ENCODE data around the gene TTC39A.

TTC39A gene

DNA sequence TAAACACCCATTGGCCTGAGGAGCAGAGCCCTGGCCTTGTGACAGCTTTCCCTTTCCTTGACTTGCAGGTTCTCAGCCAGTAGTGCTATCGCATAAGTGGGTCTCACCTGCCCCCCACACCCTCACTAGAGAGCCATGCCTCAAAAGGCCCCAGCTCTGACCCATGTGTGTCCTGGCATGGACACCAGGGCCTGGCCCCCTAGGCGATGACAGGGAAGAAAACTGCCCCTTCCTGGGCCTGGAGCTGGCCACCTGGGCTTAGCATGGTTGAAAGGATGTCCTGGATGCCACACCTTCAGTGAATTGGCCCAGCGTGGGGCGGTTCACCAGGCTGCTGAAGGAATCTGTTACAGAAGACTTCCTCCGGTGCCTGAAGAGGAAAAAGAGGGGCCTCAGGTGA is 18.5 kb downstream of the TTC39A start:
- no peak overlapping the region for H3K4me3 ChIP-seq (ENCODE audit: low read depth, low read length)
- POLR2A ChIA-PET = no interaction called here
- no peak for DNase-seq (ENCODE audit: low read depth, low spot score)
- no peak for TF ChIP-seq CTCF (IDR thresholded peaks at IDR 0.05; ENCODE audit: insufficient read depth, low read length, missing control alignments)
- CTCF ChIA-PET = interaction anchor here (1.2 to 8.3 kb wide), 2 partner anchors 8 to 15 kb away, joined by 4 to 64 read pairs; no protein-coding TSS in a partner anchor

- CTCF ChIA-PET = interaction anchor here (1.0 to 8.3 kb wide), 2 partner anchors 15 to 230 kb away, joined by 3 to 64 read pairs; no protein-coding TSS in a partner anchor
- DNase-seq (ENCODE audit: low read depth, low spot score) = no peak
- POLR2A ChIA-PET = no interaction called here
- no peak for TF ChIP-seq CTCF (IDR thresholded peaks at IDR 0.05; ENCODE audit: insufficient read depth, low read length, missing control alignments)
- no peak overlapping the region for H3K4me3 ChIP-seq (ENCODE audit: low read depth, low read length)
These were observed 19.3 kb downstream of the TTC39A start for GRCh38 chr1:51310871-51311613.

GRCh38 chr1:51309291-51309690 is 21.1 kb downstream of the TTC39A start:
- no peak for DNase-seq (ENCODE audit: low read depth, low spot score)
- H3K4me3 ChIP-seq (ENCODE audit: low read depth, low read length) = no peak overlapping the region
- TF ChIP-seq CTCF (IDR thresholded peaks at IDR 0.05; ENCODE audit: insufficient read depth, low read length, missing control alignments) = no peak
- POLR2A ChIA-PET = no interaction called here
- CTCF ChIA-PET = interaction anchor here (8.3 kb wide), 1 partner anchor 13 kb away, joined by 64 read pairs; no protein-coding TSS in a partner anchor

GRCh38 chr1:51308636-51309035 is 21.7 kb downstream of the TTC39A start:
- ChIA-PET CTCF (interaction anchor here (8.3 kb wide), 1 partner anchor 12 kb away, joined by 64 read pairs; no protein-coding TSS in a partner anchor), POLR2A (no interaction called here)
- no peak overlapping the region for H3K4me3 ChIP-seq (ENCODE audit: low read depth, low read length)
- DNase-seq (ENCODE audit: low read depth, low spot score) = no peak
- TF ChIP-seq CTCF (IDR thresholded peaks at IDR 0.05; ENCODE audit: insufficient read depth, low read length, missing control alignments) = no peak

DNA sequence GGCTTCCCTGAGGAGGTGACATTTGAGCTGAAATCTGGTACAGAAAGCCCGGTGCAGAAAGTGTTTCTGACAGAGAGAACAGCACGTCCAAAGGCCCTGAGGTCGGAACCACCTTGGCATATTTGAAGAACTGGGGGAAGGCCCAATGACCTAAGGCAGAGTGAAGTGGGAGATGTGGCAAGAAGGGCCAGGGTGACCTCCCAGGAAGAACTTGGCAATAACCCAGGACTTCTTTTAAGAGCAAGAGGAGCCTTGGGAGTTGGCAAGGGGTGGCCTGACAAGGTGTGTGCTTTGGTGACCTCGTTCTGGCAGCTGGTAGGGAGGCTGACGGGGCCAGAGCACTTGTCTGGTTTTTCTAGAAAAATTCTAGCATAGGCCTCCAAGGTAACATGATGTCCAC is 23.4 kb downstream of the TTC39A start:
- no peak for TF ChIP-seq CTCF (IDR thresholded peaks at IDR 0.05; ENCODE audit: insufficient read depth, low read length, missing control alignments)
- H3K4me3 ChIP-seq (ENCODE audit: low read depth, low read length) = no peak overlapping the region
- ChIA-PET CTCF (interaction anchor here (0.8 to 4.1 kb wide), 2 partner anchors 11 to 15 kb away, joined by 3 to 53 read pairs; no protein-coding TSS in a partner anchor), POLR2A (no interaction called here)
- no peak for DNase-seq (ENCODE audit: low read depth, low spot score)

- ChIA-PET CTCF (interaction anchor here (0.8 to 4.1 kb wide), 4 partner anchors 8 to 116 kb away, joined by 3 to 53 read pairs (median 4); no protein-coding TSS in a partner anchor), POLR2A (no interaction called here)
- no peak for TF ChIP-seq CTCF (IDR thresholded peaks at IDR 0.05; ENCODE audit: insufficient read depth, low read length, missing control alignments)
- H3K4me3 ChIP-seq (ENCODE audit: low read depth, low read length) = no peak overlapping the region
- DNase-seq (ENCODE audit: low read depth, low spot score) = no peak
These were observed 25.0 kb downstream of the TTC39A start for GRCh38 chr1:51305371-51305823.

All from AG04449 (cell line).